Spleen (tissue), 11 donors: ENCODE results near the gene PSAPL1. TPM values are rescaled to one million over a fixed set of nuclear protein-coding genes. Genes with fewer than 3 reads are reported as not detected.

Source experiments
- DNase-seq: peaks from one replicate; pipeline ENCODE4 v3.0.0-alpha.2; 2020
- H3K27ac ChIP-seq, 8 donors: fragments of 200-600 bp; sonication (generic) in 7 of 8; 1 replicate in 4 of 8; 2 replicates in 4 of 8; pipeline versions ENCODE4 v1.5.0 to v1.8.0; 2016 to 2021; ENCODE audit warnings: inconsistent platforms in 4 of 8, mild to moderate bottlenecking in 4 of 8, moderate library complexity in 1 of 8
- H3K27me3 ChIP-seq, 7 donors: fragments of 200-600 bp; sonication (generic) in 6 of 7; replicated peaks in 1 of 7; 1 replicate in 4 of 7; 2 replicates in 3 of 7; pipeline versions ENCODE4 v1.5.0 to v1.8.0; 2016 to 2021; ENCODE audit warnings: inconsistent platforms in 3 of 7, mild to moderate bottlenecking in 1 of 7
- H3K36me3 ChIP-seq, 6 donors: fragments of 200-600 bp; sonication (generic) in 5 of 6; 1 replicate in 4 of 6; 2 replicates in 2 of 6; pipeline versions ENCODE4 v1.5.0 to v1.8.0; 2016 to 2021; ENCODE audit warnings: inconsistent platforms in 2 of 6
- H3K4me1 ChIP-seq, 6 donors: fragments of 200-600 bp; sonication (generic) in 5 of 6; 1 replicate in 3 of 6; 2 replicates in 3 of 6; pipeline versions ENCODE4 v1.5.0 to v1.8.0; 2016 to 2021; ENCODE audit warnings: inconsistent platforms in 3 of 6
- H3K4me3 ChIP-seq, 8 donors: fragments of 200-600 bp; sonication (generic) in 7 of 8; 1 replicate in 4 of 8; 2 replicates in 4 of 8; pipeline versions ENCODE4 v1.5.0 to v1.8.0; 2016 to 2021; ENCODE audit warnings: inconsistent platforms in 4 of 8, mild to moderate bottlenecking in 4 of 8, moderate library complexity in 2 of 8
- H3K9me3 ChIP-seq, 8 donors: fragments of 200-600 bp; sonication (generic) in 7 of 8; 1 replicate in 4 of 8; 2 replicates in 4 of 8; pipeline versions ENCODE4 v1.5.0 to v1.8.0; 2016 to 2021; ENCODE audit warnings: inconsistent platforms in 4 of 8
- POLR2A ChIP-seq, 3 donors: fragments of 450-650 bp; IDR thresholded peaks; one replicate each; pipeline ENCODE4 v1.5.1; 2017; ENCODE audit warnings: antibody characterized with exemption in 3 of 3, mild to moderate bottlenecking in 1 of 3
- POLR2AphosphoS5 ChIP-seq, 3 donors: sonication (generic); formaldehyde crosslinking; IDR thresholded peaks; one replicate each; pipeline ENCODE4 v1.5.1; 2017; ENCODE audit warnings: antibody characterized with exemption in 3 of 3
- WGBS, 5 donors: extraction: QIAGEN DNeasy Blood & Tissue Kit in 3 of 5; methylation state at CpG; one replicate each; pipeline versions ENCODE4 v1.1.5 to v1.1.7; 2013 to 2018; 5-methylcytosine and 5-hydroxymethylcytosine counted together
- intact Hi-C: fragments of 100-400 bp; cut with DNase I; formaldehyde crosslinking; loops from one replicate; pipeline ENCODE4 v1.15.0; 2023; ENCODE audit warnings: low total_unique reads
- polyA plus RNA-seq, 3 donors: library from polyadenylated mRNA; stranded (reverse); fragments of 200-250 nt; gene quantifications; one replicate each; pipeline ENCODE4 v1.2.1, GENCODE V29; 2013
- total RNA-seq, 7 donors: library from RNA; depleted of rRNA in 3 of 7; stranded (reverse); fragments of >200 nt in 3 of 7; fragmentation: NEBNext Ultra II Directional in 4 of 7; extraction: Animal tissue kit (Norgen Biotek cat#: 25700) in 4 of 7; gene quantifications; one replicate each; pipeline versions ENCODE4 v1.1.0 to v1.2.1, GENCODE V29; 2016 to 2021
- TF ChIP-seq, protein P1 (sequence below), 11 experiments: fragments of 200-600 bp in 7 of 11; fragments of 450-650 bp in 4 of 11; sonication (generic) in 4 of 11; IDR thresholded peaks in 8 of 11; conservative IDR thresholded peaks in 3 of 11; 1 replicate in 7 of 11; 2 replicates in 4 of 11; pipeline versions ENCODE4 v1.4.0 to v1.8.0; 2016 to 2021; ENCODE audit warnings: antibody characterized with exemption in 11 of 11, inconsistent platforms in 4 of 11, mild to moderate bottlenecking in 1 of 11
- donor health status: healthy with polysubstance abuse.
- donor health status: DM: no; HTN: no; CAD: no; lungs with moderate emphysema.
- donor health status: DM: no; HTN: no; CAD: no.
- donor health status: Bipolar disorder and iron deficiency.
- donor health status: healthy.
- donor health status: DM: no; HTN: no; CAD: no.
- donor health status: DM: yes; HTN: yes; CAD: no.

PSAPL1 gene
- total and polyA plus RNA-seq, 10 donors, result not detected

DNA sequence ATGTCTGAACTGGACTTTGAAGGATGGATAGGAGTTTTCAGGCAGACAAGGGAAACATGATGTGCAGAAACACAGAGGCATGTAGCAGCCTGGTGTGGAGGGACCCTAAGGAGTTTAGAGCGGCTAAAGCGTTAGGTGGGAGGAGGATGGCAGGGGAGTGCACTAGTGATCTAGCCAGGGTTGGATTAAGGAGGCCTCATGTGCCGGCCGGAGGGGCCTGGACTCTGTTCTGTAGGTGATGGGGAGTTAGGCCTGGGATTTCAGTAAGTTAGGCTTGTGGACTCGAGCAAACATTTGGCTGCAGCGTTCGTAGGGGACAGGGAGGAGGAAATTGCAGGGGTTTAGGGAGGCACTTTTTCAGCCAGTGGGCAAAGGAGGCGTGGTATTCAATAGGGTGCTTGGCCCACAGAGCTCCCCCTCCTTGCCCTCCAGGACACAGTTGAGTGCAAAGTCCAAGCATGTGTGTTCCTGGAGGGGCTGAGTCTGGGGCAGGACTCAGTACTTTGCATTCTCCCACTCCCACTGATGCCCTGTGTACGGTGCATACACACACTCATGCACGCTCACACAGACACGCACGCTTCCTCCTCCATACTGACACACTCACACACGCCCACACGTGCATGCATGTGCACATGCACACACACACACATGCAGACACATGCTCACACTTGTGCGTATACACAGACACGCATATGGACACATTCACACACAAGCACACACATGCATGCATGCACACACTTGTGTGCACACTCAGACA, 18.6 kb downstream of the PSAPL1 start:
- Histone ChIP-seq H3K27ac (no peak overlapping the region), H3K27me3 (peaks cover 0 to 47% (median 0%) of the 10 kb centered on the region in 7 donors), H3K36me3 (no peaks in the 10 kb centered on the region), H3K4me1 (no peaks in the 10 kb centered on the region), H3K9me3 (peaks cover 0 to 14% (median 4%) of the 10 kb centered on the region in 8 donors), H3K4me3 (no peak overlapping the region)
- peak; percentile 56 for DNase-seq
- 76 to 86% (median 82%) methylated on average over 15 to 16 of the region's 16 CpGs for WGBS, 5 donors
- intact Hi-C loops, result no loop called here
- TF ChIP-seq, protein P1, sequence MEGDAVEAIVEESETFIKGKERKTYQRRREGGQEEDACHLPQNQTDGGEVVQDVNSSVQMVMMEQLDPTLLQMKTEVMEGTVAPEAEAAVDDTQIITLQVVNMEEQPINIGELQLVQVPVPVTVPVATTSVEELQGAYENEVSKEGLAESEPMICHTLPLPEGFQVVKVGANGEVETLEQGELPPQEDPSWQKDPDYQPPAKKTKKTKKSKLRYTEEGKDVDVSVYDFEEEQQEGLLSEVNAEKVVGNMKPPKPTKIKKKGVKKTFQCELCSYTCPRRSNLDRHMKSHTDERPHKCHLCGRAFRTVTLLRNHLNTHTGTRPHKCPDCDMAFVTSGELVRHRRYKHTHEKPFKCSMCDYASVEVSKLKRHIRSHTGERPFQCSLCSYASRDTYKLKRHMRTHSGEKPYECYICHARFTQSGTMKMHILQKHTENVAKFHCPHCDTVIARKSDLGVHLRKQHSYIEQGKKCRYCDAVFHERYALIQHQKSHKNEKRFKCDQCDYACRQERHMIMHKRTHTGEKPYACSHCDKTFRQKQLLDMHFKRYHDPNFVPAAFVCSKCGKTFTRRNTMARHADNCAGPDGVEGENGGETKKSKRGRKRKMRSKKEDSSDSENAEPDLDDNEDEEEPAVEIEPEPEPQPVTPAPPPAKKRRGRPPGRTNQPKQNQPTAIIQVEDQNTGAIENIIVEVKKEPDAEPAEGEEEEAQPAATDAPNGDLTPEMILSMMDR (IDR thresholded peaks at IDR 0.05 in 8 of 11, conservative IDR thresholded peaks at IDR 0.05 in 3 of 11), result no peak
- TF ChIP-seq POLR2AphosphoS5 (IDR thresholded peaks at IDR 0.05) (no peak), POLR2A (IDR thresholded peaks at IDR 0.05) (no peak)

DNA sequence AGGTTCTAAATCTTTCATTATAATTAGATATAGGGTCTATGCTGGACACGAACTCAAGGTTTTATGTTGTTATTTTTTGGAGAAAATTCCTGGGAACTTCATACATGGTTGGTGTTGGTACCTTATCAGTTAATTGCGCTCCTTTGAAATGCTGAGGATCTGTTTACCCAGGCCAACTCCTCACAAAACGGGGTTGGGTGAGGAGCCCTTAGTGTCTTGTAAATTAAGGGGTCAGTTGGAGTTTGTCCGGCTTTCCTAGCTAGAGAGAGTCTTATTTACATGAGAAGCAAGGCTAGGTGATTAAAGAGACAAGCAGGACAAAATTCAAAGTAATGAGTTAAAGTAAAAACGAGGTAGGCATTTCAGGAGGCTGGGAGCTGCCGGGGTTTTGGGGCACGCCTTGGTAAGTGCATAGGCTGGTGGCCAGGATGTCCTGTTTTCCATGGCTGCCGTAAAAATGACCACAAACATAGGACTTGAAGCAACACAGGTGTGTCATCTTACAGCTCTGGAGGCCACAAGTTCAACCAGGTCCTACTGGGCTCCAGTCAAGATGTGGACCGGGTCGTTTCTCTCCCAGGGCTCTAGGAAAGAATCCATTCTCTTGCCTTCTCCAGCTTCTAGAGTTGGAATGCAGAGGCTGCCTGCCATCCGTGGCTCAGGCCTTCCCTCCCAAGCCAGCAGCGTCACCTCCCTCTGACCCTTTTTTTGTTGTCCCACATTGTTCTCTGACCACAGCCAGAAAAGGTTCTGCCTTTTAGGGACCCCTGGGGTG, 19.8 kb downstream of the PSAPL1 start:
- intact Hi-C loops, result no loop called here
- H3K27ac ChIP-seq, result no peak overlapping the region
- H3K27me3 ChIP-seq, result peaks cover 0 to 47% (median 0%) of the 10 kb centered on the region in 7 donors
- DNase-seq, result no peak
- no peaks in the 10 kb centered on the region for H3K4me1 ChIP-seq
- no peak overlapping the region for H3K4me3 ChIP-seq
- no peak for TF ChIP-seq POLR2A (IDR thresholded peaks at IDR 0.05)
- no peak for TF ChIP-seq POLR2AphosphoS5 (IDR thresholded peaks at IDR 0.05)
- TF ChIP-seq, protein P1 (IDR thresholded peaks at IDR 0.05 in 8 of 11, conservative IDR thresholded peaks at IDR 0.05 in 3 of 11), result no peak
- no peaks in the 10 kb centered on the region for H3K36me3 ChIP-seq
- 27 to 40% (median 32%) methylated on average over 12 of the region's 12 CpGs for WGBS, 5 donors
- peaks cover 0 to 17% (median 5%) of the 10 kb centered on the region in 8 donors for H3K9me3 ChIP-seq

DNA sequence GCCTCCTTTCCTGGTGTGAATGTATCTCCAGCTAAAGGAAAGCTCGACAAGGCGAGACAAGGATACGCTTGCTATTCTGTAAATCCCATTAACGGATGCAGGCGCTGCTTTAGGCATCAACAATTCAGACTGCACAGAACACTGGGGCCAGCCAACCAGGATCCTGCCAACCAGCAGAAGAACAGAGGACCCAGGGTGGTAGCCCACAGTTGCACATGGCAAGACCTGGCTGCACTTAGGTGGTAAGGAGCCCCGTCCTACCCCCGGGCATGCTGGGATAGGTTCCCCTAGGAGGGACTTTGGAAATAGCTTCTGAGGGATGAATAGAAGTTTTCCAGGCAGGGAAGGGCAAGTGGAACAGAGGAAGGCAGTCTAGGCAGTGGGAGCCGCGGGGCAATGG, 20.7 kb downstream of the PSAPL1 start:
- DNase-seq, result peak; percentile 47
- TF ChIP-seq POLR2AphosphoS5 (IDR thresholded peaks at IDR 0.05) (no peak), POLR2A (IDR thresholded peaks at IDR 0.05) (no peak)
- TF ChIP-seq, protein P1 (IDR thresholded peaks at IDR 0.05 in 8 of 11, conservative IDR thresholded peaks at IDR 0.05 in 3 of 11), result no peak
- Histone ChIP-seq H3K36me3 (no peaks in the 10 kb centered on the region), H3K9me3 (peaks cover 0 to 25% (median 14%) of the 10 kb centered on the region in 8 donors), H3K27me3 (peaks cover 0 to 47% (median 0%) of the 10 kb centered on the region in 7 donors), H3K27ac (no peak overlapping the region), H3K4me3 (no peak overlapping the region), H3K4me1 (no peaks in the 10 kb centered on the region)
- 74 to 81% (median 80%) methylated on average over 9 of the region's 9 CpGs for WGBS, 5 donors
- intact Hi-C loops, result no loop called here

DNA sequence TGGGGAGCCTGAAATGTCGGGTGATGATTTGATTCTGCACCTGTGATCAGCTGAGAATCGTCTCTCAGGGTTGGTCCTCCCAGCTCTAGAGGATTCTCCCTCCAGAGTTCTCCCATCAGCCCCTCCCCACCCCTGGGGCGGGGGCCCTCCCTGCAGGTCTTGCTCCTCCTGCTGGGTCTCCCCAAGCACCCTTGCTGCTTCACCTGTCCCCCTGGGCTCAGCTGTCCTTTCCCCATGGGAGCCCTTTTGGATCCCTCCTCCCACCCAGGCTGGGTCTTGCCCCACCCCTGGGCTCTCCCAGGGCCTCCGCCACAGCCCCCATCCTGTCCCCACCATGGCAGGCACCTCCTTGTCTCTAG, 22.2 kb downstream of the PSAPL1 start:
- no peak overlapping the region for H3K27ac ChIP-seq
- H3K9me3 ChIP-seq, result peaks cover 0 to 27% (median 25%) of the 10 kb centered on the region in 8 donors
- intact Hi-C loops, result no loop called here
- H3K27me3 ChIP-seq, result peaks cover 0 to 47% (median 0%) of the 10 kb centered on the region in 7 donors
- H3K36me3 ChIP-seq, result no peaks in the 10 kb centered on the region
- TF ChIP-seq POLR2A (IDR thresholded peaks at IDR 0.05) (no peak), POLR2AphosphoS5 (IDR thresholded peaks at IDR 0.05) (no peak)
- TF ChIP-seq, protein P1 (IDR thresholded peaks at IDR 0.05 in 8 of 11, conservative IDR thresholded peaks at IDR 0.05 in 3 of 11), result no peak
- WGBS, 5 donors, result 62 to 77% (median 74%) methylated on average over 4 of the region's 4 CpGs
- no peaks in the 10 kb centered on the region for H3K4me1 ChIP-seq
- no peak overlapping the region for H3K4me3 ChIP-seq
- peak; percentile 67 for DNase-seq
